ENCODE measurements around the gene ZNF304. TPM values are rescaled to one million over a fixed set of nuclear protein-coding genes. Genes with fewer than 3 reads are reported as not detected.

Gene ZNF304
- total and polyA plus RNA-seq, 2 of the 4 experiments (the other 2 are of a cell fraction), result 3.9 to 16.1 TPM

DNA sequence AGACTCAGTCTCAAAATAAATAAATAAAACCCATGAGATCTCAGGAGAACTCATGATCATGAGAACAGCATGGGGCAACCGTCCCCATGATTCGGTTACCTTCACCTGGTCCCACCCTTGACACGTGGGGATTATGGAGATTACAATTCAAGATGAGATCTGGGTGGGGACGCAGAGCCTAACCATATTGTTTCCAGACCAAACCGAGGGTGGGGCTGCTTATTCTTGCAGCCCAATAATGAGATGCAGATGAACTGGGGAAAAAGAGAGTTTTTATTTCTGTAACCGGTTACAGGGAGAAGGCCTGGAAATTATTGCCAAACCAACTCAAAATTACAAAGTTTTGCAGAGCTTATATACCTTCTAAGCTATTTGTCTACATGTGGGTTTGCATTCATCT, 25.1 kb downstream of the ZNF304 start:
- Histone ChIP-seq H3K18ac (ENCODE audit: low read depth, low read length) (no peak overlapping the region), H4K91ac (ENCODE audit: insufficient read depth, low read depth, low read length) (no peak overlapping the region), H3K27ac (ENCODE audit: insufficient read depth, low read length) (no peak overlapping the region), H3K9me1 (ENCODE audit: insufficient read depth, low read length) (no peaks in the 10 kb centered on the region), H3K14ac (replicated peaks; ENCODE audit: low read depth, low read length) (no peak overlapping the region), H3K9ac (ENCODE audit: low read depth, low read length) (no peak overlapping the region), H3K79me1 (ENCODE audit: low read depth in 1 of 2, low read length in 2 of 2) (no peaks in the 10 kb centered on the region; a peak in 1 of 4 replicates), H2BK120ac (ENCODE audit: low read depth, low read length) (no peak overlapping the region), H3K23ac (ENCODE audit: low read depth, low read length) (no peak overlapping the region), H4K8ac (ENCODE audit: low read depth in 2 of 2, low read length in 2 of 2) (no peak overlapping the region), H3K4ac (ENCODE audit: low read depth, low read length) (no peak overlapping the region), H3K27me3 (ENCODE audit: control insufficient read depth, insufficient read depth, low read length) (no peaks in the 10 kb centered on the region), H3K9me3 (ENCODE audit: control insufficient read depth, insufficient read depth, low read length) (peaks cover 43% of the 10 kb centered on the region), H2BK15ac (ENCODE audit: low read depth, low read length) (no peak overlapping the region), H3K4me3 (ENCODE audit: insufficient read depth, low read depth, low read length) (no peak overlapping the region), H2AK9ac (replicated peaks; ENCODE audit: low read depth, low read length, poor library complexity) (no peak overlapping the region), H2AFZ (replicated peaks; ENCODE audit: low read length, poor library complexity) (no peak overlapping the region), H4K5ac (ENCODE audit: low read depth, low read length) (no peak overlapping the region), H3K56ac (ENCODE audit: extremely low read depth, insufficient read depth, low read length) (no peak overlapping the region), H2AK5ac (ENCODE audit: low read depth, low read length) (no peak overlapping the region), H2BK5ac (ENCODE audit: low read depth, low read length, poor library complexity, severe bottlenecking) (no peak overlapping the region), H4K20me1 (ENCODE audit: insufficient read depth, low read length) (no peaks in the 10 kb centered on the region), H3K4me1 (ENCODE audit: control insufficient read depth, insufficient read depth, low read length) (no peaks in the 10 kb centered on the region), H2BK20ac (ENCODE audit: low read depth, low read length) (no peak overlapping the region), H3K36me3 (ENCODE audit: control insufficient read depth, insufficient read depth, low read length) (peaks cover 52% of the 10 kb centered on the region), H3K4me2 (ENCODE audit: low read depth, low read length) (no peak overlapping the region)
- BruUV-seq (replicated peaks), result no TSS peak
- ChIA-PET CTCF (no interaction called here), POLR2A (ENCODE audit: unreplicated experiment) (no interaction called here)
- DNase-seq (no peak), ATAC-seq (ENCODE audit: low read depth) (no peak)
- no CpG with 5 or more reads among the region's 6 CpGs for WGBS, 2 experiments (ENCODE audit: extremely low coverage in 2 of 2, insufficient read length in 1 of 2)
- in situ Hi-C loops (cut with MboI; ENCODE audit: low sequenced_read_pairs) (loop anchor here (25.0 kb wide), 1 partner anchor 964 kb away; the partner anchor contains the start of gene ZNF583), intact Hi-C loops (cut with micrococcal nuclease) (no loop called here), dilution Hi-C loops (cut with HindIII; ENCODE audit: low sequenced_read_pairs, unreplicated experiment) (no loop called here)
- TF ChIP-seq RAD21 (IDR thresholded peaks at IDR 0.05; ENCODE audit: low read length) (no peak), CHD1 (IDR thresholded peaks at IDR 0.05; ENCODE audit: low read depth, low read length) (no peak), FOS (IDR thresholded peaks at IDR 0.05; ENCODE audit: low read depth, low read length) (no peak), CEBPB (IDR thresholded peaks at IDR 0.05; ENCODE audit: low read depth, low read length) (no peak), RCOR1 (IDR thresholded peaks at IDR 0.05; ENCODE audit: insufficient replicate concordance, low read length) (no peak)
- TF ChIP-seq, protein P1, sequence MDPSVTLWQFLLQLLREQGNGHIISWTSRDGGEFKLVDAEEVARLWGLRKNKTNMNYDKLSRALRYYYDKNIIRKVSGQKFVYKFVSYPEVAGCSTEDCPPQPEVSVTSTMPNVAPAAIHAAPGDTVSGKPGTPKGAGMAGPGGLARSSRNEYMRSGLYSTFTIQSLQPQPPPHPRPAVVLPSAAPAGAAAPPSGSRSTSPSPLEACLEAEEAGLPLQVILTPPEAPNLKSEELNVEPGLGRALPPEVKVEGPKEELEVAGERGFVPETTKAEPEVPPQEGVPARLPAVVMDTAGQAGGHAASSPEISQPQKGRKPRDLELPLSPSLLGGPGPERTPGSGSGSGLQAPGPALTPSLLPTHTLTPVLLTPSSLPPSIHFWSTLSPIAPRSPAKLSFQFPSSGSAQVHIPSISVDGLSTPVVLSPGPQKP (IDR thresholded peaks at IDR 0.05; ENCODE audit: borderline replicate concordance, low read depth, low read length), result no peak
- TF ChIP-seq, protein P2, sequence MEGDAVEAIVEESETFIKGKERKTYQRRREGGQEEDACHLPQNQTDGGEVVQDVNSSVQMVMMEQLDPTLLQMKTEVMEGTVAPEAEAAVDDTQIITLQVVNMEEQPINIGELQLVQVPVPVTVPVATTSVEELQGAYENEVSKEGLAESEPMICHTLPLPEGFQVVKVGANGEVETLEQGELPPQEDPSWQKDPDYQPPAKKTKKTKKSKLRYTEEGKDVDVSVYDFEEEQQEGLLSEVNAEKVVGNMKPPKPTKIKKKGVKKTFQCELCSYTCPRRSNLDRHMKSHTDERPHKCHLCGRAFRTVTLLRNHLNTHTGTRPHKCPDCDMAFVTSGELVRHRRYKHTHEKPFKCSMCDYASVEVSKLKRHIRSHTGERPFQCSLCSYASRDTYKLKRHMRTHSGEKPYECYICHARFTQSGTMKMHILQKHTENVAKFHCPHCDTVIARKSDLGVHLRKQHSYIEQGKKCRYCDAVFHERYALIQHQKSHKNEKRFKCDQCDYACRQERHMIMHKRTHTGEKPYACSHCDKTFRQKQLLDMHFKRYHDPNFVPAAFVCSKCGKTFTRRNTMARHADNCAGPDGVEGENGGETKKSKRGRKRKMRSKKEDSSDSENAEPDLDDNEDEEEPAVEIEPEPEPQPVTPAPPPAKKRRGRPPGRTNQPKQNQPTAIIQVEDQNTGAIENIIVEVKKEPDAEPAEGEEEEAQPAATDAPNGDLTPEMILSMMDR (conservative IDR thresholded peaks at IDR 0.05; ENCODE audit: low read depth, low read length), result no peak

Measured in IMR-90 (cell line).